Common myeloid progenitor, CD34-positive (primary cell): Measurements from ENCODE around the gene SLCO1C1.
"Not testable (repeated sequence)": the region's sequence is repeated elsewhere in the genome, so short reads cannot be mapped to it uniquely, and the experiment has no call there.

Experiments used
- CTCF ChIA-PET: fragments of 350-600 bp; sonication (Branson Sonifier 250); formaldehyde crosslinking; loops from one replicate; lab custom pipeline; 2021; ENCODE audit warnings: antibody characterized with exemption; lab: Charles Lee
- POLR2A ChIA-PET: fragments of 350-600 bp; sonication (Branson Sonifier 250); formaldehyde crosslinking; loops from one replicate; lab custom pipeline; 2021; ENCODE audit warnings: antibody characterized with exemption; lab: Charles Lee
- DNase-seq, 3 donors: peaks; one replicate each; pipeline versions ENCODE4 v3.0.0 to v3.0.0-alpha.2; 2013
- H3K27ac ChIP-seq, 2 experiments: 1 replicate in 1 of 2; 2 replicates in 1 of 2; pipeline ENCODE4 v1.7.0; 2013; ENCODE audit warnings: inconsistent platforms in 2 of 2, low read length in 2 of 2, mild to moderate bottlenecking in 2 of 2, low read depth in 1 of 2, moderate library complexity in 1 of 2; ENCODE audit not compliant: severe bottlenecking in 2 of 2, insufficient read depth in 1 of 2, poor library complexity in 1 of 2
- H3K27me3 ChIP-seq, 5 experiments: replicated peaks in 2 of 5; 1 replicate in 3 of 5; 2 replicates in 2 of 5; pipeline versions ENCODE4 v1.6.1 to v1.7.0; 2013; ENCODE audit warnings: low read length in 4 of 5, mild to moderate bottlenecking in 2 of 5, moderate library complexity in 2 of 5, inconsistent platforms in 1 of 5; ENCODE audit not compliant: insufficient read depth in 5 of 5, control insufficient read depth in 4 of 5
- H3K36me3 ChIP-seq, 4 experiments: 1 replicate in 2 of 4; 2 replicates in 2 of 4; pipeline versions ENCODE4 v1.6.1 to v1.7.0; 2013; ENCODE audit warnings: low read length in 3 of 4, control low read depth in 1 of 4, mild to moderate bottlenecking in 1 of 4; ENCODE audit not compliant: control insufficient read depth in 4 of 4, insufficient read depth in 4 of 4
- H3K4me1 ChIP-seq, 4 experiments: 1 replicate in 3 of 4; 2 replicates in 1 of 4; pipeline versions ENCODE4 v1.6.1 to v1.7.1; 2013; ENCODE audit warnings: low read length in 3 of 4, mild to moderate bottlenecking in 3 of 4, control low read depth in 1 of 4, inconsistent platforms in 1 of 4, moderate library complexity in 1 of 4; ENCODE audit not compliant: control insufficient read depth in 4 of 4, insufficient read depth in 4 of 4; ENCODE audit errors: control extremely low read depth in 1 of 4
- H3K4me3 ChIP-seq, 7 experiments: 1 replicate in 4 of 7; 2 replicates in 3 of 7; pipeline versions ENCODE4 v1.5.1 to v1.7.0; 2013; ENCODE audit warnings: mild to moderate bottlenecking in 7 of 7, low read length in 6 of 7, moderate library complexity in 6 of 7, inconsistent platforms in 2 of 7, low read depth in 2 of 7, control low read depth in 1 of 7; ENCODE audit not compliant: insufficient read depth in 4 of 7, control insufficient read depth in 1 of 7; ENCODE audit errors: extremely low read depth in 1 of 7
- H3K9me3 ChIP-seq, 5 experiments: 1 replicate in 4 of 5; 2 replicates in 1 of 5; pipeline versions ENCODE4 v1.6.1 to v1.7.1; 2013; ENCODE audit warnings: low read length in 4 of 5, mild to moderate bottlenecking in 2 of 5, inconsistent platforms in 1 of 5, low read depth in 1 of 5, moderate library complexity in 1 of 5; ENCODE audit not compliant: control insufficient read depth in 4 of 5, insufficient read depth in 2 of 5; ENCODE audit errors: control extremely low read depth in 1 of 5
- WGBS: methylation state at CpG from one replicate; pipeline ENCODE4 v1.1.5; 2013; ENCODE audit not compliant: insufficient coverage; 5-methylcytosine and 5-hydroxymethylcytosine counted together

SLCO1C1 gene

DNA sequence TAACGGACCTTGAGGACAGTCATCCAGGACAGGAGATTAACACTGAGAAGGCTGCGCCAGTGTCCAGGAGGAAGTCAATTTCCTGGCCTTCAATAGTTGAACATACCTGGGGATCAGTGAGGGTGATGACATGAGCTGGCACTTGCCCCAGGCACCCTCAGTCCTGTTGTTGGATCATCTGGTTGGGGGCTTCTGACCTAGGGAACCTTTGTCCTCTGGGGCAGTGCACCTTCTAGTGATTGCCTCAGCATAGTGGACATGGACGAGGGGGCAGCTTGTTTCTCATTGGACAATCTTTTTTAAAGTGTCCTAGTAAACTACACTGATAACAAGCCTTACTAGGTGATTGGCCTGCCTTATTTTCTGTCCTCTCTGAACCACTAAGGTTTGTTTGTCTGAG, 84.8 kb downstream of the SLCO1C1 start:
- H3K36me3 ChIP-seq, H3K4me3 ChIP-seq, CTCF ChIA-PET, H3K9me3 ChIP-seq, H3K27ac ChIP-seq, H3K4me1 ChIP-seq, H3K27me3 ChIP-seq, POLR2A ChIA-PET, DNase-seq: not testable (repeated sequence)
- WGBS: 83% methylated on average over 3 of the region's 3 CpGs

GRCh38 chr12:20783796-20784357, 88.7 kb downstream of the SLCO1C1 start:
- CTCF ChIA-PET, POLR2A ChIA-PET, H3K36me3 ChIP-seq, H3K4me1 ChIP-seq, DNase-seq, H3K4me3 ChIP-seq, H3K27ac ChIP-seq, H3K27me3 ChIP-seq, H3K9me3 ChIP-seq: not testable (repeated sequence)
- WGBS: 92% methylated on average over 8 of the region's 13 CpGs

DNA sequence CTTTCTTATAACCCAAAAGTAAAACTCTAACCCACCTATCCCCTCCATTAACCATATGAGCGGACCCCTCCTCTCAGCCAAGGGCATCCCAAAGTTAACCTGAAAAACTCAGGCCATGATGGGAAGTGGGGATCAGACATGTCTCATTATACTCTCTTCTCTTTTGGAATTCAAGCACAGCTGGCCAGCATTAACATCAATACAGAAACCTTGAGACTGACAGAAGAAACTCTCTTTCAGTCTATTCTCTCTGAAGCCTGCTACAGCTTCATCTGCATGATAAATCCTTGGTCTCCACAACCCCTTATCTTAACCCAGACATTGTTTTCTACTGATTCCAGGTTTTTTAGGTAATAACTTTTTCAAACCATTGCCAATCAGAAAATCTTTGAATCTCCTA, 97.8 kb downstream of the SLCO1C1 start:
- WGBS: no CpG with 5 or more reads among the region's 1 CpG
- CTCF ChIA-PET: no interaction called here
- H3K9me3 ChIP-seq: peaks cover 0 to 2% (median 0%) of the 10 kb centered on the region in 5 experiments
- POLR2A ChIA-PET: no interaction called here
- no peak overlapping the region for H3K4me3 ChIP-seq
- H3K27ac ChIP-seq: no peak overlapping the region
- H3K27me3 ChIP-seq: no peaks in the 10 kb centered on the region
- H3K4me1 ChIP-seq: no peaks in the 10 kb centered on the region
- H3K36me3 ChIP-seq: no peaks in the 10 kb centered on the region
- DNase-seq: no peak

GRCh38 chr12:20798554-20798953, 103.4 kb downstream of the SLCO1C1 start:
- DNase-seq: peak; percentile 60 to 77 (median 76)
- CTCF ChIA-PET: interaction anchor here (0.5 to 2.0 kb wide), 6 partner anchors 155 to 1106 kb away, joined by 3 to 6 read pairs (median 3); no protein-coding TSS in a partner anchor
- POLR2A ChIA-PET: no interaction called here
- Histone ChIP-seq H3K9me3 (no peaks in the 10 kb centered on the region), H3K36me3 (no peaks in the 10 kb centered on the region), H3K4me3 (no peak overlapping the region), H3K27ac (no peak overlapping the region), H3K4me1 (peaks cover 0 to 25% (median 1%) of the 10 kb centered on the region in 4 experiments), H3K27me3 (no peaks in the 10 kb centered on the region)
- WGBS: no CpG with 5 or more reads among the region's 1 CpG

DNA sequence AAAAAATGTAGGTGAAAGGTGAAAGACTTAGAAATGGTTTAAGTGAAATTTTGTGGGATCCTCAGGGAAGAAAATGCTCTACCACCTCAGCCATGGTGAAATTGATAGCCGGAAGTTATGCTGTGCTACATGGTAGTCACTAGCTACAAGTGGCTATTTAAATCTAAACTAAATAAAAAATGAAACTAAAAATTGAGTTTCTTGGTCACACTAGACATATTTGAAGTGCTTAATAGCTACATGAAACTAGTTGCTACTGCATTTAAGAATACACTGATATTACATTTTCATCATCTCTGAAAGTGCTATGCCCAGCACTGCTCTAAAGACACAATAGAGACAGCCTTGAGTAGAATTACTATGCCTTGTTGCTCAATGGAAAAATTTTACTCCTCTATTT, 105.0 kb downstream of the SLCO1C1 start:
- Histone ChIP-seq H3K4me1 (peaks cover 3 to 30% (median 5%) of the 10 kb centered on the region in 4 experiments), H3K27ac (no peak overlapping the region), H3K27me3 (no peaks in the 10 kb centered on the region), H3K36me3 (no peaks in the 10 kb centered on the region), H3K4me3 (peak overlapping the region in 1 of 7 experiments; percentile 58), H3K9me3 (no peaks in the 10 kb centered on the region)
- ChIA-PET POLR2A (no interaction called here), CTCF (no interaction called here)
- peak in 2 of 3 donors; percentile 7 to 18 for DNase-seq
- no CpG with 5 or more reads among the region's 1 CpG for WGBS

- H3K4me1 ChIP-seq: peaks cover 10 to 39% (median 13%) of the 10 kb centered on the region in 4 experiments
- H3K27me3 ChIP-seq: no peaks in the 10 kb centered on the region
- no peak overlapping the region for H3K27ac ChIP-seq
- no peaks in the 10 kb centered on the region for H3K9me3 ChIP-seq
- no peaks in the 10 kb centered on the region for H3K36me3 ChIP-seq
- H3K4me3 ChIP-seq: no peak overlapping the region
- DNase-seq: no peak
- ChIA-PET CTCF (no interaction called here), POLR2A (no interaction called here)
Measured at GRCh38 chr12:20801035-20801434, 105.9 kb downstream of the SLCO1C1 start.
